ENCODE measurements around the gene USP9Y.

DNA sequence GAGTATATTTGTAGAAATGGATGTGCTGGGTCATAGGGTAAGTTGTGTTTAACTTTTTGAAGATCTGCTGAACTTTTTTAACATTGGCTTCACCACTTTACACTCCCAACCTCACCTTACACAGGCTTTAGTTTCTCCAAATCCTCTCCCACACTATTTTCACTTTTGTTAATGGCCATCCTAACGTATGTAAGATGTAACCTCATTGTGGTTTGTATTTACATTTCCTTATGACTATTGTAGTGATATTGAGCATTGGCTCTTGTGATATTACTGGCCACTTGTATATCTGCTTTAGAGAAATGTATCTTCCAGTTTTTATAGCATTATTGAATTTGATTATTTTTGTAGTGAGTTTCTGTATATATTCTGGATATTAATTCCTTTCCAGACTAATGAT is 93.0 kb downstream of the USP9Y start:
- TF ChIP-seq POLR2AphosphoS5 (IDR thresholded peaks at IDR 0.05; ENCODE audit: insufficient read depth in 1 of 2, low read depth in 1 of 2) (no peak), CTCF (IDR thresholded peaks at IDR 0.05) (no peak)

Data from vagina (tissue), 2 donors.